Activated naive CD8-positive, alpha-beta T cell treated with anti-CD3 and anti-CD28 coated beads, Interleukin-2, amount 10 ng/mL, durations not matched to agents 7 days and 5 days (primary cell): ENCODE results near the gene MUC2. TPM values are rescaled to one million over a fixed set of nuclear protein-coding genes. Genes with fewer than 3 reads are reported as not detected.

Experiments
- ATAC-seq: fragments of 150-1000 bp; cut with Tn5 transposase; one replicate; pipeline ENCODE4 v1.10.0; 2021; ENCODE audit warnings: low read depth, moderate library complexity
- POLR2A ChIA-PET: fragments of 350-600 bp; sonication (Branson Sonifier 250); formaldehyde crosslinking; loops from one replicate; lab custom pipeline; 2021; ENCODE audit warnings: antibody characterized with exemption; lab: Charles Lee
- DNase-seq: peaks from one replicate; pipeline ENCODE4 v3.0.0; 2021
- H3K27ac Mint-ChIP-seq: one replicate; pipeline ENCODE4 v1.8.0; 2022; ENCODE audit warnings: mild to moderate bottlenecking, mixed read lengths
- H3K27me3 Mint-ChIP-seq: one replicate; pipeline ENCODE4 v1.8.0; 2022; ENCODE audit warnings: mild to moderate bottlenecking, moderate library complexity, mixed read lengths
- H3K36me3 Mint-ChIP-seq: one replicate; pipeline ENCODE4 v1.8.0; 2021; ENCODE audit warnings: mild to moderate bottlenecking, mixed read lengths
- H3K4me1 Mint-ChIP-seq: one replicate; pipeline ENCODE4 v1.8.0; 2021; ENCODE audit warnings: mixed read lengths
- H3K4me3 Mint-ChIP-seq: one replicate; pipeline ENCODE4 v1.8.0; 2022; ENCODE audit warnings: mild to moderate bottlenecking, moderate library complexity, mixed read lengths
- H3K9me3 Mint-ChIP-seq: one replicate; pipeline ENCODE4 v1.8.0; 2021; ENCODE audit warnings: mixed read lengths
- total RNA-seq, 2 experiments: library from RNA; stranded (reverse); gene quantifications; one replicate each; pipeline ENCODE4 v1.2.3, GENCODE V29; 2021

Gene MUC2
- total RNA-seq, 2 experiments from 2014 or later, result not detected

DNA sequence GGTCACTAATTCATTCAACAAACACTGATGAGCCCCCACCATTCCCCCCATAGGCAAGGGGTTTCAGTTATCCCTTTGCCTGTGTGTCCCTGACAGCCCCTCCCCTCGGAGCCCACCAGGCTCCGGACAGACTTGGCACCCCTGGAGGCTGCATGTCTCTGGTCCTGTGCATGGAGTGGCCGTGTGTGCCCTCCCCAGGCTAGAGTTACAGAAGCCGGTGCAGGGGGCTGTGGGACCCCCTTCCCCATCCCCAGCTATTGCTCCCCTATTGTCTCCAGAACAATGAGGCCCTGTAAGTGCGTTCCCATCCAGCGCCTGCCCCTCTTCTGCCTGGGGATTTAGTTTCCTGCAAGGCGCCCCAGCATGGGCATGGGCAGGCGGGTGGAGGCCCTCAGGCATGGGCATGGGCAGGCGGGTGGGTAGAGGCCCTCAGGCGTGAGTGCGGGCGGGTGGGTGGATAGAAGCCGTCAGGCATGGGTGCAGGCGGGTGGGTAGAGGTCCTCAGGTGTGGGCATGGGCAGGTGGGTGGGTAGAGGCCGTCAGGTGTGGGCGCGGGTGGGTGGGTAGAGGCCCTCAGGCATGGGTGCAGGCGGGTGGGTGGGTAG is 1.5 kb downstream of the MUC2 start:
- Mint-ChIP-seq H3K4me3 (no peak overlapping the region), H3K27me3 (no peaks in the 10 kb centered on the region), H3K9me3 (no peaks in the 10 kb centered on the region), H3K27ac (no peak overlapping the region), H3K36me3 (no peaks in the 10 kb centered on the region), H3K4me1 (no peaks in the 10 kb centered on the region)
- POLR2A ChIA-PET, result no interaction called here
- DNase-seq (no peak), ATAC-seq (no peak)

DNA sequence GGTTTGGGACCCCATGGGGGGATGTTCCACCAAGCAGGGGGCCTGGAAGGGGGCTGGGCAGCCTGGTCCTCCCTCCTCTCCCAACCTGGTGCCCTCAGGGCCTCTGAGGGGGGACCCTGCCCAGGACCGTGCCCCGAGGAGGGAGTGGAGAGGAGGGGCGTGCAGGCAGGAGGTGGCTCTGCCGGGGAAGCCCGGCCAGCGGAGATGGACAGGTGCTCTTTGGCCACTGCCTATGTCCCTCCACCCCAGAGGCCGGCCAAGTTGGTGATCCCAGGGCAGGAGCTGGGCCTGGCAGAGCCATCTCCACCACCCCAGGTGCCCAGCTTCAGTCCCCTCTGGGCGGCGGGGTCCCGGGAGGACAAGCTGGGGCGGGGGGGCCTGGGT is 2.4 kb downstream of the MUC2 start:
- Mint-ChIP-seq H3K36me3 (no peaks in the 10 kb centered on the region), H3K4me1 (no peaks in the 10 kb centered on the region), H3K4me3 (no peak overlapping the region), H3K9me3 (no peaks in the 10 kb centered on the region), H3K27me3 (no peaks in the 10 kb centered on the region), H3K27ac (no peak overlapping the region)
- ATAC-seq (no peak), DNase-seq (peak; percentile 20)
- POLR2A ChIA-PET, result no interaction called here

DNA sequence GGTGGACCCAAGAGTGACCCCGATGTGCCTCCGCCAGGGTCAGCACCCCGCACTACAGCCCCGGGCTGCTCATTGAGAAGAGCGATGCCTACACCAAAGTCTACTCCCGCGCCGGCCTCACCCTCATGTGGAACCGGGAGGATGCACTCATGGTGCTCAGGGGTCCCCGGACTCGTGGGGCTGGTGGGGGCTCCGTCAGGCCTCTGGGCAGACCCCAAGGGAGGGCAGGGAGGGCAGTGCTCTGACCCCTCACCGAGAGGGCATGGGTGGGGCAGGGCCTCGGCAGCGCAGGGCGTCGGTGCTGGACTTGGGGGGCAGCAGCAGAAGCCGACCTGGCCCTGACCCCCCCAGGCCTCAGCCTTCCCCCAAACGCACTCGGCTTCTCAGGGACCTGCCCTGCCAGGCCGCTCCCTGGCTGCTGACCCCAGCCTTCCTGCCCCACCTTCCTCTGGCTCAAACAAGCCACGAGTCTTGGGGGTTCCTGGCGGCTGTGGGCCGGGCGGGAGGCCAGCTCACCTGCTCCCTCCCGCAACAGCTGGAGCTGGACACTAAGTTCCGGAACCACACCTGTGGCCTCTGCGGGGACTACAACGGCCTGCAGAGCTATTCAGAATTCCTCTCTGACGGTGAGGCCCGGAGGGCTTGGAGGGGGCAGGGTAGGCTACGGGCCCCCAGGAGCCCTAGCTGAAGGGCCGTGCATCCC is 2.9 kb downstream of the MUC2 start:
- H3K4me3 Mint-ChIP-seq, result no peak overlapping the region
- no peaks in the 10 kb centered on the region for H3K4me1 Mint-ChIP-seq
- H3K27ac Mint-ChIP-seq, result no peak overlapping the region
- ATAC-seq (no peak), DNase-seq (peak; percentile 23)
- no peaks in the 10 kb centered on the region for H3K27me3 Mint-ChIP-seq
- no peaks in the 10 kb centered on the region for H3K9me3 Mint-ChIP-seq
- POLR2A ChIA-PET, result no interaction called here
- no peaks in the 10 kb centered on the region for H3K36me3 Mint-ChIP-seq

- Mint-ChIP-seq H3K36me3 (no peaks in the 10 kb centered on the region), H3K9me3 (no peaks in the 10 kb centered on the region), H3K4me1 (no peaks in the 10 kb centered on the region), H3K27me3 (no peaks in the 10 kb centered on the region), H3K27ac (no peak overlapping the region), H3K4me3 (no peak overlapping the region)
- POLR2A ChIA-PET, result no interaction called here
- ATAC-seq, result no peak
- DNase-seq, result peak; percentile 30
These were observed 3.5 kb downstream of the MUC2 start for GRCh38 chr11:1078191-1078601.

GRCh38 chr11:1081601-1082311 is 7.1 kb downstream of the MUC2 start:
- no peaks in the 10 kb centered on the region for H3K9me3 Mint-ChIP-seq
- POLR2A ChIA-PET, result no interaction called here
- H3K4me3 Mint-ChIP-seq, result no peak overlapping the region
- H3K4me1 Mint-ChIP-seq, result no peaks in the 10 kb centered on the region
- peak; percentile 25 for DNase-seq
- H3K36me3 Mint-ChIP-seq, result no peaks in the 10 kb centered on the region
- H3K27me3 Mint-ChIP-seq, result no peaks in the 10 kb centered on the region
- ATAC-seq, result no peak
- no peak overlapping the region for H3K27ac Mint-ChIP-seq

DNA sequence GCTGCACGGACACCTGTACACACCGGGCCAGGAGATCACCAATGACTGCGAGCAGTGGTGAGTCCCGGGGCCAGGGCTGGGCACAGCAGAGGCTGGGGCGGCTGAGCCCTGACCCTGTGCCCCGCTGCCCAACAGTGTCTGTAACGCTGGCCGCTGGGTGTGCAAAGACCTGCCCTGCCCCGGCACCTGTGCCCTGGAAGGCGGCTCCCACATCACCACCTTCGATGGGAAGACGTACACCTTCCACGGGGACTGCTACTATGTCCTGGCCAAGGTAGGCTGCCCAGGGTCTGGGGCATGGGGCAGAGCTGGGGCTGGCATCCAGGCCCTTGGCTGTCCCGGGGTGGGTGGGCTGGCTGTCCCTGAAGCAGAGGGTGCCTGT is 7.7 kb downstream of the MUC2 start:
- POLR2A ChIA-PET, result no interaction called here
- DNase-seq (peak; percentile 24), ATAC-seq (no peak)
- no peak overlapping the region for H3K27ac Mint-ChIP-seq
- H3K4me3 Mint-ChIP-seq, result no peak overlapping the region
- H3K4me1 Mint-ChIP-seq, result no peaks in the 10 kb centered on the region
- H3K36me3 Mint-ChIP-seq, result no peaks in the 10 kb centered on the region
- no peaks in the 10 kb centered on the region for H3K27me3 Mint-ChIP-seq
- H3K9me3 Mint-ChIP-seq, result no peaks in the 10 kb centered on the region

GRCh38 chr11:1082728-1083620 is 8.3 kb downstream of the MUC2 start:
- Mint-ChIP-seq H3K4me1 (no peaks in the 10 kb centered on the region), H3K9me3 (no peaks in the 10 kb centered on the region), H3K27ac (no peak overlapping the region), H3K27me3 (no peaks in the 10 kb centered on the region), H3K36me3 (no peaks in the 10 kb centered on the region), H3K4me3 (no peak overlapping the region)
- POLR2A ChIA-PET, result no interaction called here
- ATAC-seq (no peak), DNase-seq (peak; percentile 24)

GRCh38 chr11:1083621-1084551 is 9.2 kb downstream of the MUC2 start:
- H3K4me3 Mint-ChIP-seq, result no peak overlapping the region
- DNase-seq, result peak; percentile 23
- no peaks in the 10 kb centered on the region for H3K4me1 Mint-ChIP-seq
- POLR2A ChIA-PET, result no interaction called here
- no peak overlapping the region for H3K27ac Mint-ChIP-seq
- no peaks in the 10 kb centered on the region for H3K27me3 Mint-ChIP-seq
- H3K9me3 Mint-ChIP-seq, result no peaks in the 10 kb centered on the region
- H3K36me3 Mint-ChIP-seq, result no peaks in the 10 kb centered on the region
- ATAC-seq, result no peak

DNA sequence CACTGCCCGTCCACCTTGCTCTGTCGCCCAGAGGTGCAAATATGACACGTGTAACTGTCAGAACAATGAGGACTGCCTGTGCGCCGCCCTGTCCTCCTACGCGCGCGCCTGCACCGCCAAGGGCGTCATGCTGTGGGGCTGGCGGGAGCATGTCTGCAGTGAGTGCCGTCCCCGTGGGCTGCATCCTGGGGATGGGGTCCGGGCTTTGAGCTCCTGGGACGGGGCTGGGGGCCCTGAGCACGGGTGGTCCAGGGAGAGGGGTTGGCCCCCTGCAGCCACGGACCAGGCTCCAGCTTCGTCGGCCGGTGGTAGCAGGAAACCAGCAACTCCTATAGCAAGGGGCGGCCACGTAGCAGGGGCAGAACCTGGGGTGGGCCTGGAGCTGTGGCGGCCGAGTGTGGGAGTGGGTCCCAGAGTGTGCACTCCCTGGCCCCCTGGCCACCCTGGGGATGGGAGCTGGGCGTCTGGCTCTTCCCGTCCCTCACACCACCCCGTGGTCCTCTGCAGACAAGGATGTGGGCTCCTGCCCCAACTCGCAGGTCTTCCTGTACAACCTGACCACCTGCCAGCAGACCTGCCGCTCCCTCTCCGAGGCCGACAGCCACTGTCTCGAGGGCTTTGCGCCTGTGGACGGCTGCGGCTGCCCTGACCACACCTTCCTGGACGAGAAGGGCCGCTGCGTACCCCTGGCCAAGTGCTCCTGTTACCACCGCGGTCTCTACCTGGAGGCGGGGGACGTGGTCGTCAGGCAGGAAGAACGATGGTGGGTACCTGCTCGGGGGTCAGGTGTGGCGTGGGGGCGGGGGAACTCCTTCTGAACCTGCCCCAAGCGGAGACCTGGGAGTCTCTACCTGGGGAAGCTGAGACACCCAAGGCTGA is 10.1 kb downstream of the MUC2 start:
- no peaks in the 10 kb centered on the region for H3K9me3 Mint-ChIP-seq
- H3K4me1 Mint-ChIP-seq, result no peaks in the 10 kb centered on the region
- no peaks in the 10 kb centered on the region for H3K36me3 Mint-ChIP-seq
- ATAC-seq, result no peak
- H3K4me3 Mint-ChIP-seq, result no peak overlapping the region
- H3K27ac Mint-ChIP-seq, result no peak overlapping the region
- no peaks in the 10 kb centered on the region for H3K27me3 Mint-ChIP-seq
- POLR2A ChIA-PET, result no interaction called here
- DNase-seq, result peak; percentile 25

DNA sequence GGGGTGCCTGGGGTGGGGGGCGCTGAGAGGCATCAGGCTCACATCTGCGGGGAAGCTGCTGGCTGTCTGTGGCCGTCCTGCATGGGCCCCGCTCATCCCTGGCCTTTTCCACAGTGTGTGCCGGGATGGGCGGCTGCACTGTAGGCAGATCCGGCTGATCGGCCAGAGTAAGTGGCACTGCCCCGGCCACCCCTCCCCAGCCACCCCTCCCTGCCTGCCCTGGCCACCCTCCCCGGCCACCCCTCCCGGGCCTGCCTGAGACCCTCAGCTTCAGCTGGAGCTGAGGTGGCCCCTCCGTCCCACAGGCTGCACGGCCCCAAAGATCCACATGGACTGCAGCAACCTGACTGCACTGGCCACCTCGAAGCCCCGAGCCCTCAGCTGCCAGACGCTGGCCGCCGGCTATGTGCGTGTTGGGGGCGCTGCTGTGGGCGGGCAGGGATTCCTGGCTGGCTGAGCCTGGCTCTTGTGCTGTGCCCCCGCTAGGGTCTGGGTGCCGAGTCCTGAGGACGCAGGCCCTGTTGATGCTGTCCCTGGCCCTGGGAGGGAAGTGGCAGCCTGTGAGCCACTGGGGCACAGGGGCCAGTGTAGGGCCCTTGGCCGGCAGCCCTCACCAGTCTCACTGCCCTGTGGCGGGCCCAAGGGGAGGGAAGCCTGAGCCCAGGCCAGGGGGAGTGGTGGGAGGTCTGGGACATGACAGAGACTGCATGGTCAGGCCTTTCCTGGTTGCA is 10.9 kb downstream of the MUC2 start:
- Mint-ChIP-seq H3K27ac (no peak overlapping the region), H3K4me3 (no peak overlapping the region), H3K36me3 (no peaks in the 10 kb centered on the region), H3K27me3 (no peaks in the 10 kb centered on the region), H3K4me1 (no peaks in the 10 kb centered on the region), H3K9me3 (no peaks in the 10 kb centered on the region)
- POLR2A ChIA-PET, result no interaction called here
- ATAC-seq (no peak), DNase-seq (peak; percentile 16)

- ATAC-seq (no peak), DNase-seq (peak; percentile 24)
- H3K36me3 Mint-ChIP-seq, result no peaks in the 10 kb centered on the region
- H3K27me3 Mint-ChIP-seq, result no peaks in the 10 kb centered on the region
- H3K27ac Mint-ChIP-seq, result no peak overlapping the region
- peaks cover 5% of the 10 kb centered on the region for H3K9me3 Mint-ChIP-seq
- H3K4me3 Mint-ChIP-seq, result no peak overlapping the region
- POLR2A ChIA-PET, result no interaction called here
- H3K4me1 Mint-ChIP-seq, result no peaks in the 10 kb centered on the region
These were observed 11.8 kb downstream of the MUC2 start for GRCh38 chr11:1086171-1087102.
